HL-60 (cell line): Measurements from ENCODE around the gene GSTO1.

Experiments
- GABPA ChIP-seq: IDR thresholded peaks from 2 replicates; pipeline ENCODE4 v1.6.1; 2012; ENCODE audit warnings: low read depth
- TF ChIP-seq, protein P1 (sequence below): IDR thresholded peaks from one replicate; pipeline ENCODE4 v1.5.1; 2011; ENCODE audit warnings: low read length, control low read depth, inconsistent platforms; ENCODE audit not compliant: insufficient read depth

DNA sequence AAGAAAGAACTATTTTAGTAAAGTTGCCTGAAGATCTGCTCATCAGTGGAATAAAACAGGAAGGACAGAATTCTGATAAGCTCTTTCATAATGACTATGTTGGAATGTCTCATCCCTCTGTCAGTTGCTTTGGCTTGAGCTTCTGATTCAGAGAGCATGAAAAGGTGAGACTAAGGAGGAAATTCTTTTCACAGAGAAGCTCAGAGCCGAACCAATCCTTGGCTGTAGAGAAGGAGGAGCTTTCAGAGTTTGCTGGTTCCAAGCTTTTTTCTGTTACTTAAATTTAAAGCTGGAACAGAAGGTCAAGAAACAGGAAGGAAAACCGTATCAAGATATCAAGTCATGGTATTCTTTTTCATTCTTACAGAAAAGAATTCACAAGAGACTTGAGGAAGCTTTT is 38.3 kb downstream of the GSTO1 start:
- TF ChIP-seq, protein P1, sequence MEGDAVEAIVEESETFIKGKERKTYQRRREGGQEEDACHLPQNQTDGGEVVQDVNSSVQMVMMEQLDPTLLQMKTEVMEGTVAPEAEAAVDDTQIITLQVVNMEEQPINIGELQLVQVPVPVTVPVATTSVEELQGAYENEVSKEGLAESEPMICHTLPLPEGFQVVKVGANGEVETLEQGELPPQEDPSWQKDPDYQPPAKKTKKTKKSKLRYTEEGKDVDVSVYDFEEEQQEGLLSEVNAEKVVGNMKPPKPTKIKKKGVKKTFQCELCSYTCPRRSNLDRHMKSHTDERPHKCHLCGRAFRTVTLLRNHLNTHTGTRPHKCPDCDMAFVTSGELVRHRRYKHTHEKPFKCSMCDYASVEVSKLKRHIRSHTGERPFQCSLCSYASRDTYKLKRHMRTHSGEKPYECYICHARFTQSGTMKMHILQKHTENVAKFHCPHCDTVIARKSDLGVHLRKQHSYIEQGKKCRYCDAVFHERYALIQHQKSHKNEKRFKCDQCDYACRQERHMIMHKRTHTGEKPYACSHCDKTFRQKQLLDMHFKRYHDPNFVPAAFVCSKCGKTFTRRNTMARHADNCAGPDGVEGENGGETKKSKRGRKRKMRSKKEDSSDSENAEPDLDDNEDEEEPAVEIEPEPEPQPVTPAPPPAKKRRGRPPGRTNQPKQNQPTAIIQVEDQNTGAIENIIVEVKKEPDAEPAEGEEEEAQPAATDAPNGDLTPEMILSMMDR: no peak
- no peak for TF ChIP-seq GABPA
